GM21515 (cell line): ENCODE measurements around the gene DGKQ.

ENCODE experiments used
- ATAC-seq: cut with Tn5 transposase; IDR thresholded peaks from one replicate; pipeline ENCODE4 v1.9.1; 2021; ENCODE audit not compliant: unreplicated experiment

Gene DGKQ, protein sequence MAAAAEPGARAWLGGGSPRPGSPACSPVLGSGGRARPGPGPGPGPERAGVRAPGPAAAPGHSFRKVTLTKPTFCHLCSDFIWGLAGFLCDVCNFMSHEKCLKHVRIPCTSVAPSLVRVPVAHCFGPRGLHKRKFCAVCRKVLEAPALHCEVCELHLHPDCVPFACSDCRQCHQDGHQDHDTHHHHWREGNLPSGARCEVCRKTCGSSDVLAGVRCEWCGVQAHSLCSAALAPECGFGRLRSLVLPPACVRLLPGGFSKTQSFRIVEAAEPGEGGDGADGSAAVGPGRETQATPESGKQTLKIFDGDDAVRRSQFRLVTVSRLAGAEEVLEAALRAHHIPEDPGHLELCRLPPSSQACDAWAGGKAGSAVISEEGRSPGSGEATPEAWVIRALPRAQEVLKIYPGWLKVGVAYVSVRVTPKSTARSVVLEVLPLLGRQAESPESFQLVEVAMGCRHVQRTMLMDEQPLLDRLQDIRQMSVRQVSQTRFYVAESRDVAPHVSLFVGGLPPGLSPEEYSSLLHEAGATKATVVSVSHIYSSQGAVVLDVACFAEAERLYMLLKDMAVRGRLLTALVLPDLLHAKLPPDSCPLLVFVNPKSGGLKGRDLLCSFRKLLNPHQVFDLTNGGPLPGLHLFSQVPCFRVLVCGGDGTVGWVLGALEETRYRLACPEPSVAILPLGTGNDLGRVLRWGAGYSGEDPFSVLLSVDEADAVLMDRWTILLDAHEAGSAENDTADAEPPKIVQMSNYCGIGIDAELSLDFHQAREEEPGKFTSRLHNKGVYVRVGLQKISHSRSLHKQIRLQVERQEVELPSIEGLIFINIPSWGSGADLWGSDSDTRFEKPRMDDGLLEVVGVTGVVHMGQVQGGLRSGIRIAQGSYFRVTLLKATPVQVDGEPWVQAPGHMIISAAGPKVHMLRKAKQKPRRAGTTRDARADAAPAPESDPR

DNA sequence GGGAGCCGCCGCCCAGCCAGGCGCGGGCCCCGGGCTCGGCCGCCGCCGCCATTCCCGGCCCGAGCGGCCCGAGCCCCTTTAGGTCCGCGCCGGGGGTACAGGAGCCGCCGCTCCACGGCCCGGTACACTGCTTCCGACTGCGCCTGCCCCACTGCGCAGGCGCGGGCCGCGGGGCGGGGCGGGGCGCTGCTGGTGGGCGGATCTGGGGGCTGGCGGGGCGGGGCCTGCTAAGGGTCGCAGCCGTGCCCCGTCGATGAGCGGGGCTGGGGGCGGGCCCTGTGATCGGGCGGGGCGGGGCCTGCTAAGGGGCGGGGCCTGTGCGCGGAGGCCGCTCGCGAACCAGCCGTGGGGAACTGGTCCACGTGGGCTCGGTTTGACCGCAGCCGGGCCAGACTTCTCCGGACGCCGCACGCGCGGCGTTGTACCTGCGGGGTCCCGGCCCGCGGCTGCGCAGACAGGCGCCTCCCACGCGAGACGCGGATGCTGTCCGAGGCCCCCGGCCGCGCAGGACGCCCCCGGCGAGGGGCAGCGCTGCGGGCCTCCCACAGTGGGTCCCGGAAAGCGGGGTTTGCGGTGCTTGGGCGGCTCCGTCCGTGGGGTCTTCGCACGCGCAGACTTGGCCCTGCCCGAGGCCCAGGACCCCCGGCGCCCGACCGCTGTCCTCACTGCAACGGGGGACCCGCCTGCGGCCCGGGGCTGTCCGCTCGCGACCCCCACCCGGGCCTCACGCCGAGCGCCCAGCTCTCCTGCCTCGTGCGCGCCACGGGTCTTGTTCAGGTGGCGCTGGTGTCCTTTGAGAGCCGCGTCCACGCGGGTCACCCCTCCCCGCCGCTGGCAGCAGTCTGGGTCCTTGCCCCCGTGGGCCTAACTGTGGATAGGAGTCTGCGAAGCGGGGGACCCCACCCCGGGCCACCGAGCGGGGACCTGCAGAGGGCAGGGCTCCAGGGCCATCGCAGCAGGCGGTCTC is at the start of gene DGKQ:
TSS of gene DGKQ (minus strand) at position 139 of the 967 bp plus-strand sequence. CDS start at position 52, 87 bp downstream.
- peak; percentile 64 for ATAC-seq

DNA sequence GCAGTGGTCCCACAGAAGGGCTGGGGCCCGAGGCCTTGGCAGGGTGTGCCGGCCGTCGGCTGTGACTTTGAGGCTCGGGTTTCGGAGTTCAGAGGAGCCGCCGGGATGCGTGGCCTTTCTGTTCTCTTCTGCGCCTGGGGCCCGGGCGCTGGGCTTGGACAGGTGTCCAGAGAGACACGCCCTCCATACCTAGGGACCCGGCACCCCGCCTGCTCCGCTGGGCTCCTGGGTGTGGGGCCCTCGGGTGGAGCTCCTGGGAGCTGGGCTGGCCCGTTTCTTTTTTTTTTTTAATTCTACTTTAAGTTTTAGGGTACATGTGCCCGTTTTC is 49.3 kb upstream of the DGKQ start:
- no peak for ATAC-seq

DNA sequence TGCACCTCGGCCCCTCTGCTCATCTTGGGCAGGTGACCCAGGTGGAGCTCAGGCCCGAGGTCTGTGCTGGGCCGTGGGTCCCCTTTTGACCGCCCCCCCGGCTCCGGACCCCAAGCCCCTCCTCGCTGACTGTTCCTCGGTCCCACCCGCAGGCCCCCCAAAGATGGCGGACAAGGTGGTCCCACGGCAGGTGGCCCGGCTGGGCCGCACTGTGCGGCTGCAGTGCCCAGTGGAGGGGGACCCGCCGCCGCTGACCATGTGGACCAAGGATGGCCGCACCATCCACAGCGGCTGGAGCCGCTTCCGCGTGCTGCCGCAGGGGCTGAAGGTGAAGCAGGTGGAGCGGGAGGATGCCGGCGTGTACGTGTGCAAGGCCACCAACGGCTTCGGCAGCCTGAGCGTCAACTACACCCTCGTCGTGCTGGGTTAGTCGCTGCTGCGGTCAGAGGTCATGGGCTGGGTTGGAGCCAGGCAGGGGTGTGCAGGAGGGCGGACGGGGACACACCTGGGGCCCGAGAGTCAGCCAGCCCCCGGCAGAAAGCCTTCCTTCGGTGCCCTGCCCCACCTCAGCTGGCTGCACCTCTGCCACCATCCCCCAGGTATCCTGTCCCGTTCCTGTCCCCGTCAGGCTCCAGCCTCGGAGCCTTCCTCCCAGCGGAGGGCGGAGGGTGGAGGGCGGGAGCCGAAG is 48.8 kb upstream of the DGKQ start:
- no peak for ATAC-seq

DNA sequence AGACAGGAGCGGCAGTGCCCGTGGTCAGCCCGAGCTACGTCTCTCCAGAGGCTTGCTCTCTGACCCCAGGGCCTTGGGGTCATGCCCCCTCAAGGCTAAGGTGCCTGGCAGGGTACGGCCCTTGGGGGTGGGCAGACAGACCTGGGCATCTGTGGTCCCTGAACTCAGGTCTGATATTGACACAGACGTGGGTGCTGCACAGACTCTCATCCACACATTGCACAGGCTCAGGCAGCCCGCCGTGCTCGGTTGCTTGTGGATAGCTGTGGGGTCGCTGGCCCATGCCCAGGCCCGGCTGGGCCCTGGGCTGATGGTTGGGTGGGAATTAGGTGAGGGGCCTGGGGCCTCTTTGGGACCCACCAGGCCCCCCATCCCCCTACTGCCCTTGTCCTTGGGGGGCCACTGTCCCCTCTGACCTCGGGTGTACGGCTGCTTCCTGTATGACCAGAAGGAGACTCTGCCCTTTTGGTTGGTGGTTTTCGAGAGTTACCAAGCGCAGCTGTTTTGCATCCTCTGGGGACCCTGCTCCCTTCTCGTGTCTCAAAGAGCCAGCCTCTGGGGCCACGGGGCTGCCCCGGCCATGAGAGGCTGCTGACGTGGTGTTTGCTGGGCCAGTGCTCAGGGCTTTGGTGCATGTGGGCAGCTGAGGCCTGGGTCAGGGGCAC is 48.1 kb upstream of the DGKQ start:
- ATAC-seq: peak; percentile 69

DNA sequence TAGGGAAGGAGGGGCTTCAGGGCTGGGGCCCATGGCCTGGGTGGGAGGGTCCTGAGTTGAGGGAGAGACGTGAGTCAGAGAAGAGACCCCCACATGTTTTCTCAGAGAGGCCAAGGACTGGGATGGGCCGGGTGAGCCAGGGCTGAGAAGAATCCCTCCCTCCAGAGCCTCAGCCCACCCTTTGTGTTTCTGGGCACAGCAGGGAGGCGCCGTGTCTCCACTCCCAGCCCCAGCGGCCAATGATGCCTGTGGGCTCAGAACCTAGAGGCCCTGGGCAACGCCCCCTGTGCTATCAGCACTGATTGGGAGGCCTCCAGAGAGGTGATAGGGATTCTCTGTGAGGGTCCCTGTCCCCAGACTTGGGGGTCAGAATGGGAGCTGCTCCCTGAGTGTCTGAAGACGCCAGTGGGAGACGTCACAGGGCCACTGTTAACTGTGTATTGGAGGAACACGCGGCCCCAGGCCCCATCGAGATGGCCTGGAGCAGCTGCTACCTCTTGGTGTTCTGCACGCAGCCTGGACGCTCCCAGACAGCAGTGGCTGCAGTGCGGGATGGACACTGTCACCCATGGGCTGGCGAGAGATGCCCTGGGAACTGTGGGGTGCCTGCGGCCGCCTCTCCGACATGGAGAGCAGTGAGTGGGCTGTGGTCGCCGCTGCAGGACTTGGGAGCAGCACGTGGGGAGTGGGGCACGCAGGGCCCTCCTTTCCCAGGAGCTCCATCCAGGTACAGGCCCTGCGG is 46.5 kb upstream of the DGKQ start:
- ATAC-seq: no peak

DNA sequence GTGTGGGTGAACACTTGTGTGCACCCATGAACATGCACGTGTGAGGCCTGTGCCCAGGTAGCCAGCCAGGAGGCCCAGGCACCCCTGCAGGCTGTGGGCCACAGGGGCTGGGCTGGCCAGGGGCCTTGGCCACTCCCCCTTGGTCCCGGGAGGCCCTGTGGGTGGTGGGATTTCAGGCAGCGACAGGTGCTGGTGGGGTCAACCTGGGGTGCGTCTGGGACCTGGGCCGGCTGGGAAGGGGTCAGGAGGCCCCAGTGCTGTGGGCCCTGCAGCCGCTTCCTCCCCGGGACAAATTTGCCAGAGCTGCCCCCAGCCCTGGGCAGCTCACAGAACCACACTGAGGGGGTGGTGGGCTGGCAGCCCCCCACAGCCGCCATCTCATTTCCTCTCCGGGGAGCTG is 46.0 kb upstream of the DGKQ start:
- no peak for ATAC-seq

DNA sequence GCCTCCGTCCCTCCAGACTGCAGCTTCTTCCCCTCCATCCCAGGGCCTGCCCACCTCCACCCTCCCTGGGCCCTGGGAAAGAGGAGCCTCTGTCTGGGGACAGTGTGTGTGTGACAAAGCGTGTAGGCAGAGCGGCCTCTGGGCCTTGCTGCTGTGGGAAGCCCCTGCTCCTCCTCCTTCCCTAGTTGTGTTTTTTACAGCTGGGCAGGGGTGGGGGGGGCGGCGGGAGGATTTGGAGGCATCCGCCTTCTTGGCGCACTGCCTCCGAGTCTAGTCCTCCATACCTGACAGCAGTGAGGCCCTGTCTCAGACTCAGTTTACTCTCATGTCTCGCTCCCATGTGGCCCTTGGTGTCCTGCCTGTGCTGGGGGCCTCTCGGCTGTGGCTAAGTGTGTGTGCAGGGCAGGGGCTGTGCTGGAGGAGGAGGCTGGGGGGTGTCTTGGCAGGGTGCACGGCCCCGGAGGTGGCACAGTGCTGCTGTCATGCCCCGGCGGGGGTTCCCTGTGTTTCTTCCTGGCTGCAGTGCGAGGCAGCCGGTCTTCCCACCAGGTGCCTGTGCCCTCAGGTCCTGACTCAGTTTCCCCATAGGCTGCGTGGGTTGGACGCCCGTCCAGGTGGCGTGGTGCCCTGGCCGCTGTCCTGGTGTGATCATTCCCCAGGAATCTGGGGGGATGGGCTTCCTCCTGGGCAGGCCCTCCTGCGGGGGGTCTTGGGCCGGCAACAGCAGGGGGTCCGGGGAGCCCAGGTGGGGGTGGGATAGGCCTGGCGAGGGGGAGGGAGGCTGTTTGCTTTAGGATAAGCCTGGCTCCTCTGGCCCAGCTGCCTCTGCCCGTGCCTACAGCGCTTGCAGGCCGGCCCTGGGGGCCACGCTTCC is 45.0 kb upstream of the DGKQ start:
- no peak for ATAC-seq

DNA sequence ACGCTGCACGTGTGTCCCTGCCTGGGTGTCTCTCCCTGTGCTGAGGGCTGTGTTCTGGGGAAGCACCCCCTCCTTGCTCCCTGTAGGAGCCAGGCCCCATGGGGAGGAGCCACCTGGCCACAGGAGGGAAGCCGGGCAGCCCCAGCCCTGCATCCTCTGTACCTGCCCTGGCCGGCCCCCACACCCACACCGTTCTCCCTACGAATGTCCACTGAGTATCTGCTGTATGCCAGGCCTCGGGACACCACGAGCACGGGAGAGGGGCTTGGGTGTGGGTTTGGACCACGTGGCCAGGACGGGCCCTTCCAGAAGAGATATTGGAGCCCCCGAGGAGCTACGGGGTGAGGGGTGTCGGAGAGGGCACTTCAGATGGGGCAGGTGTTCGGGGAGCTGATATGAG is 44.3 kb upstream of the DGKQ start:
- no peak for ATAC-seq

DNA sequence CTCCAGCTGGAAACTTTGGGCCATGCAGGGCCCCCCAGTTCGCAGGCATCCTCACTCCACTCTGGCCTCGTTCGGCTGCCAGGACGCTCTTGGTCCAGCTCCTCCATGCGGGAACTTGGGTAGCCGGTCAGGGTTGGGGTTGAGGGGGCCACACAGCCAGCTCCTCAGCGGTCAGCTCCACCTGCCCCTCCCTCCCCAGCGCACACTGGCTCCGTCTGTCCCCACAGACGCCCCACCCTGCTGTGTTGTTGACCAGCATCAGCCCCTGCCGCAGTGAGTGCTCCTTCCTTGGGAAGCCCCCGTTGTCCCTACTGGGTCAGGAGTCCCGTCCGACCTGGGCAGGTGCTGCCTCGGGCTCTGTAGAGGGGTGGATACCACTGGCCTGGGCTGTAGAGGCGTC is 43.8 kb upstream of the DGKQ start:
- no peak for ATAC-seq

DNA sequence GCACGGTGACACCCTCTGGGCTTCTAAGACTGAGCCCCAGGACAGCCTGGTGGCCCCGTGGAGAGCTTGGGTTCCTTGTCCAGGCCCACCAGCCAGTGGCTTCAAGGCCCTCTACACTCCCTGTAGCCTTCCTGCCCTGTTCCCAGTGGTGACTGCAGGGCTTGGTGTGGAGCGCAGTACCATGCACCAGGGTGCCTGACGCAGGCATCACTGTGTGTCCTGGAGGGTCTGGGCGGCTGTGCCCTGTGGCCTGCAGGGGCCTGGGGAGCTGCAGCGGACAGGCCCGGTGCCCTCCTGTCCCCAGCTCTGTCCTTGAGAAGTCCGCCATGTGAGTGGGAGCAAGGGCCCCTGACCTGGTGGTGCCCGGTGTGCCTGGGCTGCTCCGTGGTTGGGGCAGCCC is 42.4 kb upstream of the DGKQ start:
- no peak for ATAC-seq

DNA sequence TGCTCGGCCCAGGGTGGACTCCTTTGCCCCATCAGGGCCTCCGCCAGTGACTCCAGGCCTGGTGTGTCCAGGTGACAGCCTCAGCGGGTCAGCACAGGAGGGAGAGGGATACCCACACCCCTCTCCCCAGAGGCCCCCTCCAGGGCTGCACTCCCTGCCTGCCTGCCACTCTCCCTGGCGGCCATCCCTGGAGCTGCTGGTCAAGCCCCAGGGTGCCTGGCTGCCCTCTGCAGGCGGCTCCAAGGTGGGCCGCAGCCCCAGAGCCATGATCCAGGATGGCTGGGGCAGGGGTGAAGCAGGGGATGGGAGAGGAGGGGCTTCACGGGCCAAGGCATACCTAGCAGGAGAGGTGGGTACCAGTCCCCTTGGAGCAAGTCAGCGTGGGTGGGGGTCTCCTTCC is 41.8 kb upstream of the DGKQ start:
- ATAC-seq: no peak

DNA sequence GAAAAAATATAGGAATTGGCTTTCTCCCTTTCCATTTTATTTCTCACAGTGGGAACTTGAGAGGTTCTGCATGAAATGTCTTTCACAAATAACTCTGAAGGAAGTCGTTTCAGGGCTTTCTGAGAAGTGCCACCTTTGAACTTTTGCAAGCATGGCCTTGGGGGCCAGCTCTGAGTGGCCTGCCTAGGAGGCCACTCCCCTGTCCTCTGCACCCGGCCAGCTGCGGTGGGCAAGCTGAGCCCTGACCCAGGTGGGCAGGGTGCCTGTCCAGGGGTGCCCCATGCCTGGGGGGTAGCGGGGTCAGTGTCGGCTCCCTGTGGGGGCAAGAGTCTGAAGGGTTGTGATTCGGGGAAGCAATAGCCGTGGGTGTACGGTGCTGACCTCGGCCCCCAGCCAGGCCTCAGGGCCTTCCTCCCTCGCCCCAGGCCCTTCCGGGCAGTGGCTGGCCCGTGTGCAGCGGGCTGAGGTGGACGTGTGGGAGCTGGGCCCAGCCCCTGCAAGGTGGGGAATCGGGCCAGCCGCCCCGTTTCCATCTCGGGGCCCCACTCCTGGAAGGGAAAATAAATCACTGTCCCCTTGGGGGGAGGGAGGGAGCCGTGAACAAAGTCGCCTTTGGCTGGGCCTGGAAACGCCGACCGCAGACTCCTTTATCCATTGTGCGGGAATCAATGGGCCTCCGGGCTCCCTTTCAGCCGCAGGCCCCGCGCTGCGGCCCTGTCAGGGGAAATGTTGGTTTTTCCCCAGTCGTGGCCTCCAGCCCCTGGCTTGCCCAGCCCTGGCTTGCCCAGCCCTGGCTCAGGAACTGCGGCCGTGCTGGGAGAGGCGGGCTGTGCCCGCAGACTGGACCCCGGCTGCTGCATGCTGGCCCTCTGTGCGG is 41.2 kb upstream of the DGKQ start:
- ATAC-seq: no peak

DNA sequence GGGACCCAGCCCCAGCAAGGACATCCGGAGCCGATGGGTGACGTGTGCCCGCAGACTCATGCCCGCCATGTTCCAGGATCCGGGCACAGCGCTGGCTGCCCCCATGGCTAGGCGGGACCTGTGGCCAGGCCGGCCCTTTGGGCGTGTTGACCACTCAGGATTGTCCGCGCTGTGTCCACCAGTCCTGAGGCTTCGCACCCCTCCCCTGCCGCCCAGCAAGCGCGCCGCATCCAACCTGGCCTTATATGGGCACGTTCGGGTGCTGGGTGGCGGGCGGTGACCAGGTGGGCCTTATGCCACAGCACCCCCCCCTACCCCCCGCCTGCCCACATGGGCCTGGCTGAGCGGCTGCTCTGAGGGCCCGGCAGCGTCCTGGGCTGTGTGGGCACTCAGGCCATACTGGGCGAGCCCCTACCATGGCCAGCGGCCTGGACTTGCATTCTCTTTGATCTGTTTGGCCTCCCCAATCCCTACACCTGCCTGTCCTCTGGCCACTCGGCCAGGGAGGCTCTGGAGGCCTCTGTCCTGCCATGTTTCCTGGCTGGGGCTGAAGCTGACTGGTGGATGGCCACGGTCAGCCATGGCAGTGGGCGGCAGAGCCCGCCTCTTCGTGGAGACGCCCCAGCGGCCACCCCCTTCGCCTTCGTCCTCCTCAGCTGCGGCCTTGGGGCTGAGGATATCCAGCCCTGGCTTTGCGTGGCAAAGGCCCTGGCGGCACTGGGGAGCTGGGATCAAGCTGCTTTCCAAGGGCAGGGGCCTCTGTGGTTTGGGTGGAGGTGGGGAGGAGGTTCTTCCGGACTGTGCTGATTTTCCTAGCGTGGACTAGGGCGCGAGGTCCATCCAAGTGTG is 40.1 kb upstream of the DGKQ start:
- ATAC-seq: no peak

DNA sequence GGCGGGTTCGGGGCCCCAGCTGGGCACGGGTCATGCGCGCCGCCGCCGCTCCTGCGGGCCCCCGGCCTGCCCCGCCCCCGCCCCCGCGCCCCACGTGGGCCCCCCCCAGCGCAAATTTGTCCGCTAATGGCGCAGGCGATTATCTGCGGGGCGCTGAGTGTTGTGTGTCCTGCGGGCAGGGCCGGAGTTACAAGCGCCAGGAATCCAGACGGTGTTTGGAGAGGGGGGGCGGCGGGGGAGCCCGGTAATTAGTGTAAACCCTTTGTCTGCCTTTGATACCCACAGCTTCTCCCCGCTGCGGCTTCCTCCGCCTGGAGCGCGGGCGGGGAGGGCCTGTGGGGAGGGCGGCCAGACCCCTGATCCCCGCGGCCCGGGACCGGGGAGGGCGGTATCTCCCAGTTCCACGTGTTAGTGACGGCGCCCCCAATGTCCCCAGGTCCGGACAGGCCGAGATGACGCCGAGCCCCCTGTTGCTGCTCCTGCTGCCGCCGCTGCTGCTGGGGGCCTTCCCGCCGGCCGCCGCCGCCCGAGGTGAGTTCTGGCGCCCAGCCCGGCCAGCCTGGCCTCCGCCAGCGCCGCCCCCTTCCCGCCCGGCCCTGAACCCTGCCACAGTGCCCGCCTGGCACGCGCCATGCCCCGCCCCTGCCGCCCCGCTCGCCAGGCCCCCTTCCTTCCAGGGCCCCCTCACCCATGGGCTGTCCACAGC is 38.8 kb upstream of the DGKQ start:
- no peak for ATAC-seq

DNA sequence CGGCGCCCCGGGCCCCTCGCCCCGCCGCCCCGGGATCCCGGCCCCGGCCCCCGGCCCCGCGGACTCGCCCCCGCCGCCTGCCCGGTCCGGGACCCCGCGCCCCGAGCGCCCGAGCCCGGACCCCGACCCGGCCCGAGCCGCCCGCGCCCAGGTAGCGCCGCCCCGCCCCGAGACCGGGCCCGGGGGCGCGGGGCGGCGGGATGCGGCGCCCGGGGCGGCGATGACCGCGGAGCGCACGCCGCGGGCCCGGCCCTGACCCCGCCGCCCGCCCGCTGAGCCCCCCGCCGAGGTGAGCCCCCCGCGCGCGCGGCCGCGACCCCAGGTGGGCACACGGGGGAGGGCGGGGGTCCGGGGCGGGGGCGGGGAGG is 38.3 kb upstream of the DGKQ start:
- ATAC-seq: no peak
